Esophagus squamous epithelium (tissue), 5 donors: ENCODE measurements around the gene FOXJ3. TPM values are rescaled to one million over a fixed set of nuclear protein-coding genes. Genes with fewer than 3 reads are reported as not detected.

Experiments
- DNase-seq: peaks from one replicate; lab custom pipeline; 2025; lab: John Stamatoyannopoulos, UW
- H3K27ac ChIP-seq, 4 donors: fragments of 200-600 bp; sonication (generic); one replicate each; pipeline ENCODE4 v1.5.1; 2016 to 2019; ENCODE audit warnings: mild to moderate bottlenecking in 1 of 4
- H3K27me3 ChIP-seq, 4 donors: fragments of 200-600 bp; sonication (generic); 1 replicate in 3 of 4; 2 replicates in 1 of 4; pipeline versions ENCODE4 v1.5.1 to v1.6.0; 2017 to 2021; ENCODE audit warnings: antibody characterized with exemption in 1 of 4
- H3K36me3 ChIP-seq, 3 donors: fragments of 200-600 bp; sonication (generic); one replicate each; pipeline ENCODE4 v1.5.1; 2016 to 2019
- H3K4me1 ChIP-seq, 3 donors: fragments of 200-600 bp; sonication (generic); one replicate each; pipeline ENCODE4 v1.5.1; 2017 to 2019
- H3K4me3 ChIP-seq, 4 donors: fragments of 200-600 bp; sonication (generic); 1 replicate in 3 of 4; 2 replicates in 1 of 4; pipeline ENCODE4 v1.5.1; 2016 to 2019; ENCODE audit warnings: mild to moderate bottlenecking in 2 of 4, moderate library complexity in 1 of 4
- H3K9me3 ChIP-seq, 3 donors: fragments of 200-600 bp; sonication (generic); one replicate each; pipeline ENCODE4 v1.5.1; 2016 to 2019
- POLR2A ChIP-seq, 4 donors: fragments of 450-650 bp; IDR thresholded peaks; one replicate each; pipeline ENCODE4 v1.6.1; 2017; ENCODE audit warnings: antibody characterized with exemption in 4 of 4, mild to moderate bottlenecking in 4 of 4, moderate library complexity in 3 of 4
- WGBS, 2 donors: methylation state at CpG; one replicate each; pipeline ENCODE4 v1.1.5; 2018; 5-methylcytosine and 5-hydroxymethylcytosine counted together
- intact Hi-C: fragments of 100-400 bp; cut with DNase I; formaldehyde crosslinking; loops from one replicate; pipeline ENCODE4 v1.15.0; 2022
- total RNA-seq, 4 donors: library from RNA; depleted of rRNA; stranded (reverse); fragments of >200 nt; gene quantifications; one replicate each; pipeline ENCODE4 v1.1.0, GENCODE V29; 2016
- TF ChIP-seq, protein P1 (sequence below), 6 experiments: fragments of 450-650 bp in 4 of 6; fragments of 200-600 bp in 2 of 6; sonication (generic) in 2 of 6; IDR thresholded peaks; one replicate each; pipeline ENCODE4 v1.5.1; 2016 to 2019; ENCODE audit warnings: antibody characterized with exemption in 6 of 6, mild to moderate bottlenecking in 4 of 6, moderate library complexity in 4 of 6
- donor health status: DM: yes; HTN: yes; CAD: no.

FOXJ3 gene
- total RNA-seq, 4 donors from 2014 or later, result 18.7 to 36.6 (median 27.5) TPM

DNA sequence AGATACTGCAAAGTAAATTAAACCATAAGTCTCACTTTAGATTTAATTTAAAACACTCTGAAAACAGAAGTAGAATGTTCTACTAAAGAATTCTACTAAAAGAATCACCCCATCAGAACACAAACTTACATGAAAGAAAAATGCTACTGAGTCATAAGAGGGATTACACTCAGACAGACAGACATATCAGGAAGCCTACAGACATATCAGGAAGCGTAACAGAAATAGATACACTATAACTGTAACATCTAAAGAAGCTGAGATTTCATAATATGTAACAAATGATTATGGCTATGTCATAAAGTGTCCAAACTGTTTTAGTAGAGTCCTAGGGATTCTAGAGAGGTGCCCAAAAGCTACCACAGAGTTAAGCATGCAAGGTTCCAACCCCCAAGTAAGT, 23.9 kb downstream of the FOXJ3 start:
- no peak for TF ChIP-seq POLR2A (IDR thresholded peaks at IDR 0.05)
- TF ChIP-seq, protein P1, sequence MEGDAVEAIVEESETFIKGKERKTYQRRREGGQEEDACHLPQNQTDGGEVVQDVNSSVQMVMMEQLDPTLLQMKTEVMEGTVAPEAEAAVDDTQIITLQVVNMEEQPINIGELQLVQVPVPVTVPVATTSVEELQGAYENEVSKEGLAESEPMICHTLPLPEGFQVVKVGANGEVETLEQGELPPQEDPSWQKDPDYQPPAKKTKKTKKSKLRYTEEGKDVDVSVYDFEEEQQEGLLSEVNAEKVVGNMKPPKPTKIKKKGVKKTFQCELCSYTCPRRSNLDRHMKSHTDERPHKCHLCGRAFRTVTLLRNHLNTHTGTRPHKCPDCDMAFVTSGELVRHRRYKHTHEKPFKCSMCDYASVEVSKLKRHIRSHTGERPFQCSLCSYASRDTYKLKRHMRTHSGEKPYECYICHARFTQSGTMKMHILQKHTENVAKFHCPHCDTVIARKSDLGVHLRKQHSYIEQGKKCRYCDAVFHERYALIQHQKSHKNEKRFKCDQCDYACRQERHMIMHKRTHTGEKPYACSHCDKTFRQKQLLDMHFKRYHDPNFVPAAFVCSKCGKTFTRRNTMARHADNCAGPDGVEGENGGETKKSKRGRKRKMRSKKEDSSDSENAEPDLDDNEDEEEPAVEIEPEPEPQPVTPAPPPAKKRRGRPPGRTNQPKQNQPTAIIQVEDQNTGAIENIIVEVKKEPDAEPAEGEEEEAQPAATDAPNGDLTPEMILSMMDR (IDR thresholded peaks at IDR 0.05), result no peak
- no peak overlapping the region for H3K27ac ChIP-seq
- WGBS, 2 donors, result 0 to 22% methylated on average over 1 of the region's 1 CpG
- H3K4me1 ChIP-seq, result peaks cover 0 to 48% (median 13%) of the 10 kb centered on the region in 3 donors
- no peaks in the 10 kb centered on the region for H3K9me3 ChIP-seq
- intact Hi-C loops, result no loop called here
- peaks cover 0 to 16% (median 0%) of the 10 kb centered on the region in 3 donors for H3K36me3 ChIP-seq
- no peak for DNase-seq
- H3K4me3 ChIP-seq, result no peak overlapping the region
- H3K27me3 ChIP-seq, result no peaks in the 10 kb centered on the region

GRCh38 chr1:42306977-42307376, 28.1 kb downstream of the FOXJ3 start:
- peaks cover 0 to 11% (median 0%) of the 10 kb centered on the region in 3 donors for H3K4me1 ChIP-seq
- intact Hi-C loops, result no loop called here
- WGBS, 2 donors, result 81 to 100% methylated on average over 1 of the region's 1 CpG
- DNase-seq, result no peak
- H3K4me3 ChIP-seq, result no peak overlapping the region
- H3K27ac ChIP-seq, result no peak overlapping the region
- TF ChIP-seq, protein P1 (IDR thresholded peaks at IDR 0.05), result no peak
- no peak for TF ChIP-seq POLR2A (IDR thresholded peaks at IDR 0.05)
- H3K36me3 ChIP-seq, result peaks cover 0 to 21% (median 0%) of the 10 kb centered on the region in 3 donors
- H3K9me3 ChIP-seq, result no peaks in the 10 kb centered on the region
- H3K27me3 ChIP-seq, result no peaks in the 10 kb centered on the region

DNA sequence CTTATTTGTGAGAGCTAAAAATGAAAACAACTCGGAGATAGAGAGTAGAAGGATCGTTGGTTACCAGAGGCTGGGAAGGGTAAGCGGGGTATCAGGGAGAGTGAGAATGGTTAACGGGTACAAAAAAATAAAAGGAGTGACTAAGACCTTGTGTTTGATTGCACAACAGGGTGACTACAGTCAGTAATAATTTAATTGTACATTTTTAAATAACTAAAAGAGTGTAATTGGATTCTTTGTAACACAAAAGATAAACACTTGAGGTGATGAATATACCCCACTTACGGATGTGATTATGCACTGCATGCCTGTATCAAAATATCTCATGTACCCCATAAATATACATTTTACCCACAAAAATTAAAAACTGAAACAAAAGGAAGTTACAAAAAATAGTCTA, 29.4 kb downstream of the FOXJ3 start:
- no peak overlapping the region for H3K27ac ChIP-seq
- no peaks in the 10 kb centered on the region for H3K9me3 ChIP-seq
- intact Hi-C loops, result no loop called here
- DNase-seq, result no peak
- H3K36me3 ChIP-seq, result peaks cover 0 to 31% (median 0%) of the 10 kb centered on the region in 3 donors
- no peaks in the 10 kb centered on the region for H3K27me3 ChIP-seq
- no peak overlapping the region for H3K4me3 ChIP-seq
- WGBS, 2 donors, result 80 to 84% methylated on average over 5 of the region's 5 CpGs
- H3K4me1 ChIP-seq, result no peaks in the 10 kb centered on the region
- TF ChIP-seq, protein P1 (IDR thresholded peaks at IDR 0.05), result no peak
- TF ChIP-seq POLR2A (IDR thresholded peaks at IDR 0.05), result no peak

- Histone ChIP-seq H3K4me1 (no peaks in the 10 kb centered on the region), H3K9me3 (no peaks in the 10 kb centered on the region), H3K27ac (no peak overlapping the region), H3K27me3 (no peaks in the 10 kb centered on the region), H3K36me3 (peaks cover 0 to 15% (median 0%) of the 10 kb centered on the region in 3 donors), H3K4me3 (no peak overlapping the region)
- TF ChIP-seq POLR2A (IDR thresholded peaks at IDR 0.05), result no peak
- intact Hi-C loops, result no loop called here
- 92 to 100% methylated on average over 1 of the region's 1 CpG for WGBS, 2 donors
- no peak for DNase-seq
Observed at GRCh38 chr1:42302034-42302433, 33.0 kb downstream of the FOXJ3 start.

- Histone ChIP-seq H3K4me3 (no peak overlapping the region), H3K4me1 (no peaks in the 10 kb centered on the region), H3K27me3 (no peaks in the 10 kb centered on the region), H3K36me3 (peaks cover 0 to 15% (median 0%) of the 10 kb centered on the region in 3 donors), H3K27ac (no peak overlapping the region), H3K9me3 (no peaks in the 10 kb centered on the region)
- DNase-seq, result no peak
- intact Hi-C loops, result no loop called here
- TF ChIP-seq POLR2A (IDR thresholded peaks at IDR 0.05), result no peak
- TF ChIP-seq, protein P1 (IDR thresholded peaks at IDR 0.05), result no peak
- 90 to 100% methylated on average over 2 of the region's 2 CpGs for WGBS, 2 donors
Observed at GRCh38 chr1:42298520-42298919, 36.5 kb downstream of the FOXJ3 start.

DNA sequence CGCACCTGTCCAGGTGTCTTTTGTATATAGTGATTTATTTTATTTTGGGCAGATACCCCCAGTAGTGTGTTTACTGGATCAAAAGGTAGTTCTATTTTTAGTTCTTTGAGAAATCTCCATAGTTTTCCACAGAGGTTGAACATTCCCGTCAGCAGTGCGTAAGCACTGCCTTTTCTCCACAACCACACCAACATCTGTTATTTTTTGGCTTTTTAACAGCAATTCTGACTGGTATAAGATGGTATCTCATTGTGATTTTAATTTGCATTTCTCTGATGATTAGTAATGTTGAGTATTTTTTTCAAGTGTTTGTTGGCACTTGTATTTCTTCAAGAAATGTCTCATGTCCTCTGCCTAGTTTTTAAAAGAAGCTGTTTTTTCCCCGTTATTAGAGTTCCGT, 39.2 kb downstream of the FOXJ3 start:
- WGBS, 2 donors, result 96 to 98% methylated on average over 5 of the region's 5 CpGs
- Histone ChIP-seq H3K27me3 (no peaks in the 10 kb centered on the region), H3K27ac (no peak overlapping the region), H3K36me3 (no peaks in the 10 kb centered on the region), H3K4me3 (no peak overlapping the region), H3K4me1 (no peaks in the 10 kb centered on the region), H3K9me3 (no peaks in the 10 kb centered on the region)
- TF ChIP-seq POLR2A (IDR thresholded peaks at IDR 0.05), result no peak
- TF ChIP-seq, protein P1 (IDR thresholded peaks at IDR 0.05), result no peak
- intact Hi-C loops, result no loop called here
- DNase-seq, result no peak
